A549 (cell line): ENCODE measurements around the gene CAAP1.

Source experiments
- BHLHE40 ChIP-seq: IDR thresholded peaks from 2 replicates; pipeline ENCODE4 v1.6.1; 2012; ENCODE audit warnings: low read depth, low read length, inconsistent platforms
- EHMT2 ChIP-seq: fragments of 200-600 bp; sonication (generic); IDR thresholded peaks from 2 replicates; pipeline ENCODE4 v1.6.1; 2016; ENCODE audit warnings: antibody characterized with exemption, low read depth, mild to moderate bottlenecking, moderate library complexity
- EP300 ChIP-seq, 2 experiments: fragments of >200 bp; sonication (Bioruptor Twin); formaldehyde crosslinking; IDR thresholded peaks; 2 replicates in 1 of 2; 3 replicates in 1 of 2; pipeline ENCODE4 v1.6.1; 2016 to 2017
- KDM1A ChIP-seq: fragments of 200-600 bp; sonication (generic); IDR thresholded peaks from 2 replicates; pipeline ENCODE4 v1.6.1; 2016; ENCODE audit warnings: low read depth, mild to moderate bottlenecking
- KDM5A ChIP-seq: fragments of 200-600 bp; sonication (generic); IDR thresholded peaks from 2 replicates; pipeline ENCODE4 v1.6.1; 2016; ENCODE audit warnings: antibody characterized with exemption, mild to moderate bottlenecking
- NR3C1 ChIP-seq: fragments of >200 bp; sonication (Bioruptor Twin); formaldehyde crosslinking; IDR thresholded peaks from 3 replicates; pipeline ENCODE4 v1.6.1; 2017
- POLR2A ChIP-seq: IDR thresholded peaks from 2 replicates; pipeline ENCODE4 v1.6.1; 2012; ENCODE audit warnings: mild to moderate bottlenecking, low read length
- RAD21 ChIP-seq, 2 experiments: fragments of >200 bp in 1 of 2; sonication (Bioruptor Twin) in 1 of 2; formaldehyde crosslinking in 1 of 2; IDR thresholded peaks in 1 of 2; conservative IDR thresholded peaks in 1 of 2; 2 replicates in 1 of 2; 3 replicates in 1 of 2; pipeline ENCODE4 v1.6.1; 2012 to 2018; ENCODE audit warnings: inconsistent platforms in 1 of 2
- RCOR1 ChIP-seq: fragments of 150-350 bp; IDR thresholded peaks from 2 replicates; pipeline ENCODE4 v1.6.1; 2014; ENCODE audit warnings: antibody characterized with exemption, low read length, low read depth
- TF ChIP-seq, protein P1 (sequence below): fragments of 150-350 bp; IDR thresholded peaks from 2 replicates; pipeline ENCODE4 v1.6.1; 2014; ENCODE audit warnings: low read depth, mild to moderate bottlenecking, low read length
- TF ChIP-seq, protein P2 (sequence below): fragments of >200 bp; sonication (Bioruptor Twin); formaldehyde crosslinking; IDR thresholded peaks from 3 replicates; pipeline ENCODE4 v1.5.1; 2016
- TF ChIP-seq, protein P3 (sequence below): fragments of 450-650 bp; IDR thresholded peaks from 2 replicates; pipeline ENCODE4 v1.6.1; 2014; ENCODE audit warnings: antibody characterized with exemption

DNA sequence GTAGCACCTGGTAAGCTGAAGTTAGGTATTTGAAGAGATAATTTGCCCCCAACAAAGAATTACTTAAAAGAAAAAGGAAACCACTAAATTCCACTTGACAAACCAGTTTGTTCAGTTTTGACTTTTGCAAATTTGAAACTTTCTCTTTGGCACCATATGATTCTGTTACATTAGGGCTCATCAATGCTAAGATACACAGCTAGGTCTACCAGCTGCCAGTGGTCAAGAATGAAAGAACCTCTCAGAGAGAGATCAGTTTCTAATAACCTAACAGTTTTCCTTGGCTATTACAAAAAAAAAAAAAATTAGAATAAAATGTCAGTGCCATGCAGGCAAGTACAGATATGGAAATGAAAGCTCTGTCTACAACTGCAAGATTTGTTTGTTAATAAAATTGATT, 92.3 kb downstream of the CAAP1 start:
- no peak for TF ChIP-seq BHLHE40
- TF ChIP-seq POLR2A, result no peak
- TF ChIP-seq, protein P1, sequence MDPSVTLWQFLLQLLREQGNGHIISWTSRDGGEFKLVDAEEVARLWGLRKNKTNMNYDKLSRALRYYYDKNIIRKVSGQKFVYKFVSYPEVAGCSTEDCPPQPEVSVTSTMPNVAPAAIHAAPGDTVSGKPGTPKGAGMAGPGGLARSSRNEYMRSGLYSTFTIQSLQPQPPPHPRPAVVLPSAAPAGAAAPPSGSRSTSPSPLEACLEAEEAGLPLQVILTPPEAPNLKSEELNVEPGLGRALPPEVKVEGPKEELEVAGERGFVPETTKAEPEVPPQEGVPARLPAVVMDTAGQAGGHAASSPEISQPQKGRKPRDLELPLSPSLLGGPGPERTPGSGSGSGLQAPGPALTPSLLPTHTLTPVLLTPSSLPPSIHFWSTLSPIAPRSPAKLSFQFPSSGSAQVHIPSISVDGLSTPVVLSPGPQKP, result no peak
- no peak for TF ChIP-seq RCOR1
- TF ChIP-seq, protein P2, sequence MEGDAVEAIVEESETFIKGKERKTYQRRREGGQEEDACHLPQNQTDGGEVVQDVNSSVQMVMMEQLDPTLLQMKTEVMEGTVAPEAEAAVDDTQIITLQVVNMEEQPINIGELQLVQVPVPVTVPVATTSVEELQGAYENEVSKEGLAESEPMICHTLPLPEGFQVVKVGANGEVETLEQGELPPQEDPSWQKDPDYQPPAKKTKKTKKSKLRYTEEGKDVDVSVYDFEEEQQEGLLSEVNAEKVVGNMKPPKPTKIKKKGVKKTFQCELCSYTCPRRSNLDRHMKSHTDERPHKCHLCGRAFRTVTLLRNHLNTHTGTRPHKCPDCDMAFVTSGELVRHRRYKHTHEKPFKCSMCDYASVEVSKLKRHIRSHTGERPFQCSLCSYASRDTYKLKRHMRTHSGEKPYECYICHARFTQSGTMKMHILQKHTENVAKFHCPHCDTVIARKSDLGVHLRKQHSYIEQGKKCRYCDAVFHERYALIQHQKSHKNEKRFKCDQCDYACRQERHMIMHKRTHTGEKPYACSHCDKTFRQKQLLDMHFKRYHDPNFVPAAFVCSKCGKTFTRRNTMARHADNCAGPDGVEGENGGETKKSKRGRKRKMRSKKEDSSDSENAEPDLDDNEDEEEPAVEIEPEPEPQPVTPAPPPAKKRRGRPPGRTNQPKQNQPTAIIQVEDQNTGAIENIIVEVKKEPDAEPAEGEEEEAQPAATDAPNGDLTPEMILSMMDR, result no peak
- TF ChIP-seq NR3C1, result no peak
- TF ChIP-seq RAD21 (conservative IDR thresholded peaks at IDR 0.05 in 1 of 2, IDR thresholded peaks at IDR 0.05 in 1 of 2), result no peak
- TF ChIP-seq KDM1A, result no peak
- TF ChIP-seq KDM5A, result no peak
- no peak for TF ChIP-seq EP300 (IDR thresholded peaks at IDR 0.05)
- no peak for TF ChIP-seq EHMT2
- TF ChIP-seq, protein P3, sequence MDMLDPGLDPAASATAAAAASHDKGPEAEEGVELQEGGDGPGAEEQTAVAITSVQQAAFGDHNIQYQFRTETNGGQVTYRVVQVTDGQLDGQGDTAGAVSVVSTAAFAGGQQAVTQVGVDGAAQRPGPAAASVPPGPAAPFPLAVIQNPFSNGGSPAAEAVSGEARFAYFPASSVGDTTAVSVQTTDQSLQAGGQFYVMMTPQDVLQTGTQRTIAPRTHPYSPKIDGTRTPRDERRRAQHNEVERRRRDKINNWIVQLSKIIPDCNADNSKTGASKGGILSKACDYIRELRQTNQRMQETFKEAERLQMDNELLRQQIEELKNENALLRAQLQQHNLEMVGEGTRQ, result no peak
